Ishikawa (cell line): ENCODE results near the gene ELAVL2.

ENCODE experiments used
- CEBPB ChIP-seq: IDR thresholded peaks from 2 replicates; pipeline ENCODE4 v1.6.1; 2012
- CREB1 ChIP-seq: IDR thresholded peaks from 2 replicates; pipeline ENCODE4 v1.6.1; 2012; ENCODE audit warnings: low read depth
- EGR1 ChIP-seq: IDR thresholded peaks from 2 replicates; pipeline ENCODE4 v1.6.1; 2012
- EP300 ChIP-seq: IDR thresholded peaks from 2 replicates; pipeline ENCODE4 v1.6.1; 2012; ENCODE audit warnings: borderline replicate concordance
- FOXM1 ChIP-seq: IDR thresholded peaks from 2 replicates; pipeline ENCODE4 v1.6.1; 2012; ENCODE audit warnings: low read depth, borderline replicate concordance
- NFIC ChIP-seq: IDR thresholded peaks from 2 replicates; pipeline ENCODE4 v1.6.1; 2012
- RAD21 ChIP-seq: IDR thresholded peaks from 2 replicates; pipeline ENCODE4 v1.6.1; 2012; ENCODE audit warnings: low read depth
- REST ChIP-seq: IDR thresholded peaks from 2 replicates; pipeline ENCODE4 v1.6.1; 2012; ENCODE audit warnings: low read depth, mild to moderate bottlenecking
- TAF1 ChIP-seq: IDR thresholded peaks from 2 replicates; pipeline ENCODE4 v1.6.1; 2012; ENCODE audit warnings: low read depth, mild to moderate bottlenecking
- TEAD4 ChIP-seq: IDR thresholded peaks from 2 replicates; pipeline ENCODE4 v1.6.1; 2012
- USF1 ChIP-seq: IDR thresholded peaks from 2 replicates; pipeline ENCODE4 v1.6.1; 2012
- YY1 ChIP-seq: IDR thresholded peaks from 2 replicates; pipeline ENCODE4 v1.6.1; 2012; ENCODE audit warnings: low read depth
- ZBTB7A ChIP-seq: IDR thresholded peaks from 2 replicates; pipeline ENCODE4 v1.6.1; 2012; ENCODE audit warnings: low read depth
- TF ChIP-seq, protein P1 (sequence below): IDR thresholded peaks from 2 replicates; pipeline ENCODE4 v1.6.1; 2012

DNA sequence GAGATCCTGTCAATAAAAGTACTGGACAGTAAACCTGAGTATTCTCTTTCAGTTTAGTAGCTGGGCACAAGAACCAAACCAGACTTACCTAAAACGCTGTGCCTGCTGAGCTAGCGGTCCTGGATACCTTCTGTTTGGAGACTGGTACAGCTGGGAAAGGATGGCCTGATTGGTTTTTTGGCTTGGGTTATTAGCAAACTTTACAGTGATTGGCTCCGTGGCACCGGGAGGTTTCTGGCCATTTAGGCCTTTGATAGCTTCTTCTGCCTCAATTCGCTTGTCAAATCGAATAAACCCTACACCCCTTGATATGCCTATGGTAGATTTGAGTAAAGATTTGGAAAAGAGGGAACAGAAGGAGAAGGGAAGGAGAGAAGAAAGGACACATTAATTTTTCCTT lies 124.7 kb downstream of the ELAVL2 start:
- no peak for TF ChIP-seq NFIC
- TF ChIP-seq EP300, result no peak
- TF ChIP-seq REST, result no peak
- TF ChIP-seq TAF1, result no peak
- TF ChIP-seq CREB1, result no peak
- TF ChIP-seq, protein P1, sequence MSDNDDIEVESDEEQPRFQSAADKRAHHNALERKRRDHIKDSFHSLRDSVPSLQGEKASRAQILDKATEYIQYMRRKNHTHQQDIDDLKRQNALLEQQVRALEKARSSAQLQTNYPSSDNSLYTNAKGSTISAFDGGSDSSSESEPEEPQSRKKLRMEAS, result no peak
- no peak for TF ChIP-seq USF1
- no peak for TF ChIP-seq RAD21
- TF ChIP-seq YY1, result no peak
- TF ChIP-seq CEBPB, result no peak
- no peak for TF ChIP-seq FOXM1
- TF ChIP-seq TEAD4, result no peak
- no peak for TF ChIP-seq EGR1
- no peak for TF ChIP-seq ZBTB7A
